NCI-H128 (cell line): ENCODE results near the gene M1AP.

ENCODE experiments used
- DNase-seq: peaks from one replicate; lab custom pipeline; 2025; ENCODE audit not compliant: unreplicated experiment; lab: John Stamatoyannopoulos, UW

The M1AP gene

GRCh38 chr2:74528600-74529356 is 119.4 kb downstream of the M1AP start:
- DNase-seq = no peak

GRCh38 chr2:74527741-74528140 is 120.4 kb downstream of the M1AP start:
- no peak for DNase-seq

GRCh38 chr2:74526649-74527230 is 121.4 kb downstream of the M1AP start:
- no peak for DNase-seq

GRCh38 chr2:74525717-74526648 is 122.1 kb downstream of the M1AP start, which contains the start of gene DQX1:
Gene DQX1 (minus strand): TSS chr2:74526231. CDS start chr2:74525729, 502 bp downstream.
- DNase-seq = no peak

- no peak for DNase-seq
Measured at GRCh38 chr2:74524955-74525716, 123.0 kb downstream of the M1AP start.

GRCh38 chr2:74524005-74524404 is 124.1 kb downstream of the M1AP start:
- no peak for DNase-seq

- no peak for DNase-seq
Measured at GRCh38 chr2:74522516-74522915, 125.6 kb downstream of the M1AP start.

- no peak for DNase-seq
Measured at GRCh38 chr2:74516650-74517049, 131.5 kb downstream of the M1AP start.

GRCh38 chr2:74515981-74516633 is 132.0 kb downstream of the M1AP start:
- no peak for DNase-seq

GRCh38 chr2:74515271-74515980 is 132.7 kb downstream of the M1AP start:
- DNase-seq = no peak

- DNase-seq = no peak
Measured at GRCh38 chr2:74514368-74515270, 133.5 kb downstream of the M1AP start, which contains the start of gene TLX2. Gene TLX2 (plus strand): TSS chr2:74514450. CDS start chr2:74514807, 357 bp downstream.

GRCh38 chr2:74513605-74514367 is 134.3 kb downstream of the M1AP start:
- DNase-seq = no peak

GRCh38 chr2:74512744-74513604 is 135.2 kb downstream of the M1AP start:
- DNase-seq = no peak

GRCh38 chr2:74511104-74511989 is 136.8 kb downstream of the M1AP start:
- DNase-seq = no peak

GRCh38 chr2:74510272-74510671 is 137.9 kb downstream of the M1AP start:
- no peak for DNase-seq
